ENCODE data around the gene TDRD12.
"Not testable (repeated sequence)": the region's sequence is repeated elsewhere in the genome, so short reads cannot be mapped to it uniquely, and the experiment has no call there.

TDRD12 gene

GRCh38 chr19:32837531-32837930 is 118.0 kb downstream of the TDRD12 start:
- no peak for DNase-seq

- no peak for DNase-seq
These were observed 122.5 kb downstream of the TDRD12 start for GRCh38 chr19:32842061-32842460.

- DNase-seq: no peak
These were observed 124.2 kb downstream of the TDRD12 start for GRCh38 chr19:32843716-32844245.

- not testable (repeated sequence) for DNase-seq
These were observed 128.5 kb downstream of the TDRD12 start for GRCh38 chr19:32848035-32848434.

- DNase-seq: no peak
These were observed 132.6 kb downstream of the TDRD12 start for GRCh38 chr19:32852216-32852615.

- DNase-seq: not testable (repeated sequence)
These were observed 137.3 kb downstream of the TDRD12 start for GRCh38 chr19:32856818-32857217.

GRCh38 chr19:32857584-32857983 is 138.0 kb downstream of the TDRD12 start:
- no peak for DNase-seq

- no peak for DNase-seq
These were observed 138.6 kb downstream of the TDRD12 start for GRCh38 chr19:32858155-32858554.

GRCh38 chr19:32858559-32858958 is 139.0 kb downstream of the TDRD12 start:
- DNase-seq: no peak

GRCh38 chr19:32859591-32859990 is 140.0 kb downstream of the TDRD12 start:
- DNase-seq: no peak

GRCh38 chr19:32861596-32861995 is 142.0 kb downstream of the TDRD12 start:
- no peak for DNase-seq

GRCh38 chr19:32862173-32862572 is 142.6 kb downstream of the TDRD12 start:
- DNase-seq: no peak

GRCh38 chr19:32862741-32863140 is 143.2 kb downstream of the TDRD12 start:
- DNase-seq: no peak

- no peak for DNase-seq
These were observed 143.7 kb downstream of the TDRD12 start for GRCh38 chr19:32863301-32863700.

GRCh38 chr19:32863841-32864240 is 144.3 kb downstream of the TDRD12 start:
- DNase-seq: no peak

GRCh38 chr19:32864318-32865007 is 144.9 kb downstream of the TDRD12 start:
- no peak for DNase-seq

GRCh38 chr19:32865326-32865725 is 145.8 kb downstream of the TDRD12 start:
- DNase-seq: no peak

GRCh38 chr19:32866061-32866460 is 146.5 kb downstream of the TDRD12 start:
- DNase-seq: no peak

- no peak for DNase-seq
These were observed 147.1 kb downstream of the TDRD12 start for GRCh38 chr19:32866564-32867265.

- not testable (repeated sequence) for DNase-seq
These were observed 147.9 kb downstream of the TDRD12 start for GRCh38 chr19:32867436-32867835.

- no peak for DNase-seq
These were observed 148.8 kb downstream of the TDRD12 start for GRCh38 chr19:32868206-32868950.

GRCh38 chr19:32869369-32869965 is 149.9 kb downstream of the TDRD12 start, which contains the start of gene SLC7A9:
SLC7A9 (minus strand) TSS chr19:32869767; CDS start chr19:32868534, 1,233 bp downstream.
- no peak for DNase-seq

- no peak for DNase-seq
These were observed 150.5 kb downstream of the TDRD12 start for GRCh38 chr19:32869966-32870573.
